ENCODE data around the gene ZNF710. TPM values are rescaled to one million over a fixed set of nuclear protein-coding genes. Genes with fewer than 3 reads are reported as not detected.

Gene ZNF710
- total RNA-seq, 1 experiment from 2014 or later, result 10.0 TPM

DNA sequence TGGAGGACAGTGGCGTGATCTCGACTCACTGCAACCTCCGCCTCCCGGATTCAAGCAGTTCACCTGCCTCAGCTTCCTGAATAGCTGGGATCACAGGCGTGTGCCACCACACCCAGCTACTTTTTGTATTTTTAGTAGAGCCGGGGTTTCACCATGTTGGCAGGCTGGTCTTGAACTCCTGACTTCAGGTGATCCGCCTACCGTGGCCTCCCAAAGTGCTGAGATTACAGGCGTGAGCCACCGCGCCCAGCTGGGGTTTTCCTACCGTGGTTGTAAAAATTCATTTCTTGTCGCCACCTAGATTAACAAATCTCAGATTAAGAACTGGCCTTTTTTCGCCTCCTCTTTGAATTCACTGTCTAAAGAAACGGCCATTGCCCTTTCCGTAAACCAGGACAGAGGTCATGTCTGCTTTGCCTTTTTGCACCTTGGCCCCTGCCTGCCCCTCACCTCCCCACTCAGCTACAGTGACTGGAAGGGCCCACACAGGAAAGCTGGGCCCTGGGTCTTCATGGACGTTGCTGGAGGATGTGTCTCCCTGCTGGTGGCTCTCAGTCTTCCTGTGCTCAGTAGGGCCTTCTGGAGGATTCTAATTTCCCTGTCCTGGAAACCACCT is 17.2 kb downstream of the ZNF710 start:
- H3K79me2 ChIP-seq (ENCODE audit: insufficient read depth, low read length), result no peaks in the 10 kb centered on the region
- POLR2A ChIA-PET, result interaction anchor here (0.7 kb wide), 1 partner anchor 371 kb away, joined by 3 read pairs; no protein-coding TSS in a partner anchor

More for the DNA sequence above, 17.2 kb downstream of the ZNF710 start:
- H3K4me3 ChIP-seq (replicated peaks in 1 of 2; ENCODE audit: low read depth in 1 of 2, low read length in 2 of 2), result no peak overlapping the region
- H2AFZ ChIP-seq (ENCODE audit: low read depth, low read length, poor library complexity, severe bottlenecking), result no peak overlapping the region
- TF ChIP-seq POLR2AphosphoS5 (IDR thresholded peaks at IDR 0.05; ENCODE audit: low read depth, low read length), result no peak
- TF ChIP-seq, protein P1, sequence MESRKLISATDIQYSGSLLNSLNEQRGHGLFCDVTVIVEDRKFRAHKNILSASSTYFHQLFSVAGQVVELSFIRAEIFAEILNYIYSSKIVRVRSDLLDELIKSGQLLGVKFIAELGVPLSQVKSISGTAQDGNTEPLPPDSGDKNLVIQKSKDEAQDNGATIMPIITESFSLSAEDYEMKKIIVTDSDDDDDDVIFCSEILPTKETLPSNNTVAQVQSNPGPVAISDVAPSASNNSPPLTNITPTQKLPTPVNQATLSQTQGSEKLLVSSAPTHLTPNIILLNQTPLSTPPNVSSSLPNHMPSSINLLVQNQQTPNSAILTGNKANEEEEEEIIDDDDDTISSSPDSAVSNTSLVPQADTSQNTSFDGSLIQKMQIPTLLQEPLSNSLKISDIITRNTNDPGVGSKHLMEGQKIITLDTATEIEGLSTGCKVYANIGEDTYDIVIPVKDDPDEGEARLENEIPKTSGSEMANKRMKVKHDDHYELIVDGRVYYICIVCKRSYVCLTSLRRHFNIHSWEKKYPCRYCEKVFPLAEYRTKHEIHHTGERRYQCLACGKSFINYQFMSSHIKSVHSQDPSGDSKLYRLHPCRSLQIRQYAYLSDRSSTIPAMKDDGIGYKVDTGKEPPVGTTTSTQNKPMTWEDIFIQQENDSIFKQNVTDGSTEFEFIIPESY (IDR thresholded peaks at IDR 0.05; ENCODE audit: extremely low read depth, insufficient replicate concordance, low read length), result no peak
- TF ChIP-seq, protein P2, sequence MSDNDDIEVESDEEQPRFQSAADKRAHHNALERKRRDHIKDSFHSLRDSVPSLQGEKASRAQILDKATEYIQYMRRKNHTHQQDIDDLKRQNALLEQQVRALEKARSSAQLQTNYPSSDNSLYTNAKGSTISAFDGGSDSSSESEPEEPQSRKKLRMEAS (IDR thresholded peaks at IDR 0.05), result no peak
- no peak for TF ChIP-seq TCF7L2 (IDR thresholded peaks at IDR 0.05; ENCODE audit: borderline replicate concordance, extremely low read depth, insufficient read depth, insufficient read length)
- TF ChIP-seq SRF (IDR thresholded peaks at IDR 0.05; ENCODE audit: low read depth), result no peak
- no peak for TF ChIP-seq RAD21 (IDR thresholded peaks at IDR 0.05; ENCODE audit: low read depth)
- TF ChIP-seq CBX3 (IDR thresholded peaks at IDR 0.05; ENCODE audit: low read depth), result no peak
- TF ChIP-seq EZH2phosphoT487 (IDR thresholded peaks at IDR 0.05; ENCODE audit: borderline replicate concordance), result no peak
- no peak for TF ChIP-seq SIN3A (IDR thresholded peaks at IDR 0.05; ENCODE audit: low read depth)
- TF ChIP-seq EGR1 (IDR thresholded peaks at IDR 0.05; ENCODE audit: low read depth), result no peak
- no peak for TF ChIP-seq EZH2 (IDR thresholded peaks at IDR 0.05)
- TF ChIP-seq SP1 (IDR thresholded peaks at IDR 0.05; ENCODE audit: low read depth), result no peak
- TF ChIP-seq, protein P3, sequence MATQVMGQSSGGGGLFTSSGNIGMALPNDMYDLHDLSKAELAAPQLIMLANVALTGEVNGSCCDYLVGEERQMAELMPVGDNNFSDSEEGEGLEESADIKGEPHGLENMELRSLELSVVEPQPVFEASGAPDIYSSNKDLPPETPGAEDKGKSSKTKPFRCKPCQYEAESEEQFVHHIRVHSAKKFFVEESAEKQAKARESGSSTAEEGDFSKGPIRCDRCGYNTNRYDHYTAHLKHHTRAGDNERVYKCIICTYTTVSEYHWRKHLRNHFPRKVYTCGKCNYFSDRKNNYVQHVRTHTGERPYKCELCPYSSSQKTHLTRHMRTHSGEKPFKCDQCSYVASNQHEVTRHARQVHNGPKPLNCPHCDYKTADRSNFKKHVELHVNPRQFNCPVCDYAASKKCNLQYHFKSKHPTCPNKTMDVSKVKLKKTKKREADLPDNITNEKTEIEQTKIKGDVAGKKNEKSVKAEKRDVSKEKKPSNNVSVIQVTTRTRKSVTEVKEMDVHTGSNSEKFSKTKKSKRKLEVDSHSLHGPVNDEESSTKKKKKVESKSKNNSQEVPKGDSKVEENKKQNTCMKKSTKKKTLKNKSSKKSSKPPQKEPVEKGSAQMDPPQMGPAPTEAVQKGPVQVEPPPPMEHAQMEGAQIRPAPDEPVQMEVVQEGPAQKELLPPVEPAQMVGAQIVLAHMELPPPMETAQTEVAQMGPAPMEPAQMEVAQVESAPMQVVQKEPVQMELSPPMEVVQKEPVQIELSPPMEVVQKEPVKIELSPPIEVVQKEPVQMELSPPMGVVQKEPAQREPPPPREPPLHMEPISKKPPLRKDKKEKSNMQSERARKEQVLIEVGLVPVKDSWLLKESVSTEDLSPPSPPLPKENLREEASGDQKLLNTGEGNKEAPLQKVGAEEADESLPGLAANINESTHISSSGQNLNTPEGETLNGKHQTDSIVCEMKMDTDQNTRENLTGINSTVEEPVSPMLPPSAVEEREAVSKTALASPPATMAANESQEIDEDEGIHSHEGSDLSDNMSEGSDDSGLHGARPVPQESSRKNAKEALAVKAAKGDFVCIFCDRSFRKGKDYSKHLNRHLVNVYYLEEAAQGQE (IDR thresholded peaks at IDR 0.05; ENCODE audit: low read depth), result no peak
- no peak for TF ChIP-seq ELF1 (IDR thresholded peaks at IDR 0.05; ENCODE audit: borderline replicate concordance, low read depth)
- TF ChIP-seq, protein P4, sequence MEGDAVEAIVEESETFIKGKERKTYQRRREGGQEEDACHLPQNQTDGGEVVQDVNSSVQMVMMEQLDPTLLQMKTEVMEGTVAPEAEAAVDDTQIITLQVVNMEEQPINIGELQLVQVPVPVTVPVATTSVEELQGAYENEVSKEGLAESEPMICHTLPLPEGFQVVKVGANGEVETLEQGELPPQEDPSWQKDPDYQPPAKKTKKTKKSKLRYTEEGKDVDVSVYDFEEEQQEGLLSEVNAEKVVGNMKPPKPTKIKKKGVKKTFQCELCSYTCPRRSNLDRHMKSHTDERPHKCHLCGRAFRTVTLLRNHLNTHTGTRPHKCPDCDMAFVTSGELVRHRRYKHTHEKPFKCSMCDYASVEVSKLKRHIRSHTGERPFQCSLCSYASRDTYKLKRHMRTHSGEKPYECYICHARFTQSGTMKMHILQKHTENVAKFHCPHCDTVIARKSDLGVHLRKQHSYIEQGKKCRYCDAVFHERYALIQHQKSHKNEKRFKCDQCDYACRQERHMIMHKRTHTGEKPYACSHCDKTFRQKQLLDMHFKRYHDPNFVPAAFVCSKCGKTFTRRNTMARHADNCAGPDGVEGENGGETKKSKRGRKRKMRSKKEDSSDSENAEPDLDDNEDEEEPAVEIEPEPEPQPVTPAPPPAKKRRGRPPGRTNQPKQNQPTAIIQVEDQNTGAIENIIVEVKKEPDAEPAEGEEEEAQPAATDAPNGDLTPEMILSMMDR (IDR thresholded peaks at IDR 0.05 in 2 of 3, conservative IDR thresholded peaks at IDR 0.05 in 1 of 3; ENCODE audit: borderline replicate concordance in 1 of 3, insufficient read depth in 1 of 3, low read depth in 2 of 3, low read length in 2 of 3), result no peak
- no peak for TF ChIP-seq POLR2A (IDR thresholded peaks at IDR 0.05; ENCODE audit: borderline replicate concordance, extremely low read depth, insufficient read depth, insufficient read length)
- no peak for TF ChIP-seq ZFX (IDR thresholded peaks at IDR 0.05)
- TF ChIP-seq FOSL1 (IDR thresholded peaks at IDR 0.05; ENCODE audit: low read depth), result no peak
- no peak for TF ChIP-seq ZNF274 (IDR thresholded peaks at IDR 0.05; ENCODE audit: low read depth, low read length)
- no peaks in the 10 kb centered on the region for H3K9me2 ChIP-seq (ENCODE audit: insufficient read depth)
- DNase-seq (ENCODE audit: low read depth, low spot score) (no peak), ATAC-seq (no peak)
- RAD21 ChIA-PET (ENCODE audit: low non-redundant PET in 1 of 2, low total read pairs in 2 of 2, uncharacterized antibody in 2 of 2, unreplicated experiment in 2 of 2), result no interaction called here
- peaks cover 0 to 1% of the 10 kb centered on the region in 2 experiments; a peak in 1 of 4 replicates for H3K9me3 ChIP-seq (ENCODE audit: control insufficient read depth in 1 of 2, insufficient read depth in 1 of 2, low read depth in 1 of 2, low read length in 2 of 2)
- CTCF ChIA-PET, result interaction anchor here (1.2 to 1.3 kb wide), 2 partner anchors 47 to 278 kb away, joined by 3 to 4 read pairs; no protein-coding TSS in a partner anchor
- H3K4me2 ChIP-seq (ENCODE audit: low read length), result no peak overlapping the region
- H3K27me3 ChIP-seq (ENCODE audit: insufficient read depth, low read length), result no peaks in the 10 kb centered on the region
- intact Hi-C loops (cut with micrococcal nuclease), result no loop called here
- no peak overlapping the region for H3K27ac ChIP-seq (ENCODE audit: low read depth, low read length)
- no peaks in the 10 kb centered on the region for H3K36me3 ChIP-seq (ENCODE audit: control insufficient read depth in 1 of 2, insufficient read depth in 2 of 2, low read length in 2 of 2)
- H3K4me1 ChIP-seq (ENCODE audit: control insufficient read depth in 1 of 2, insufficient read depth in 2 of 2, low read length in 2 of 2), result peaks cover 4 to 11% of the 10 kb centered on the region in 2 experiments; a peak in 3 of 4 replicates
- BruUV-seq (replicated peaks), result no TSS peak
- no peaks in the 10 kb centered on the region for H4K20me1 ChIP-seq (ENCODE audit: insufficient read depth)
- no peak overlapping the region for H3K9ac ChIP-seq (ENCODE audit: low read length)
